SK-N-SH (cell line): Measurements from ENCODE around the gene CCDC60. TPM values are rescaled to one million over a fixed set of nuclear protein-coding genes. Genes with fewer than 3 reads are reported as not detected.

Source experiments
- CTCF ChIA-PET: fragments of 300-600, 350-600 bp; formaldehyde crosslinking; extraction: SDS; loops from one replicate; lab custom pipeline; 2021; lab: Yijun Ruan, JAX
- POLR2A ChIA-PET: fragments of 350-600 bp; sonication (Branson Sonifier 250); formaldehyde crosslinking; extraction: SDS; loops from one replicate; lab custom pipeline; 2020; ENCODE audit warnings: antibody characterized with exemption, inconsistent platforms; lab: Yijun Ruan, JAX
- DNase-seq: peaks from one replicate; pipeline ENCODE4 v3.0.0; 2012
- H2AFZ ChIP-seq: fragments of 200-600 bp; sonication (generic); 2 replicates; pipeline ENCODE4 v1.8.1; 2016; ENCODE audit warnings: antibody characterized with exemption, mild to moderate bottlenecking, low read depth
- H3F3A ChIP-seq: fragments of 200-600 bp; sonication (generic); replicated peaks from 2 replicates; pipeline ENCODE3; 2016; ENCODE audit warnings: antibody characterized with exemption, mild to moderate bottlenecking; ENCODE audit not compliant: insufficient read depth
- H3K27ac ChIP-seq, 2 experiments: fragments of 200-500 bp in 1 of 2; fragments of 200-600 bp in 1 of 2; sonication (Bioruptor generic) in 1 of 2; sonication (generic), shearing (Covaris generic) in 1 of 2; 2 replicates each; pipeline versions ENCODE4 v1.5.1 to v1.6.1; 2014 to 2016; ENCODE audit warnings: low read depth in 2 of 2, inconsistent platforms in 1 of 2, low read length in 1 of 2, mild to moderate bottlenecking in 1 of 2, mixed read lengths in 1 of 2
- H3K27me3 ChIP-seq: fragments of 200-600 bp; sonication (generic), shearing (Covaris generic); 2 replicates; pipeline ENCODE4 v1.6.1; 2016; ENCODE audit warnings: mixed run types; ENCODE audit not compliant: insufficient read depth
- H3K36me3 ChIP-seq, 2 experiments: fragments of 200-500 bp in 1 of 2; fragments of 200-600 bp in 1 of 2; sonication (Bioruptor generic) in 1 of 2; sonication (generic) in 1 of 2; replicated peaks in 1 of 2; 2 replicates each; pipeline versions ENCODE3 to v1.5.1; 2014 to 2016; ENCODE audit warnings: low read length in 1 of 2, mild to moderate bottlenecking in 1 of 2; ENCODE audit not compliant: insufficient read depth in 2 of 2, control insufficient read depth in 1 of 2
- H3K4me1 ChIP-seq, 2 experiments: fragments of 200-500 bp in 1 of 2; fragments of 200-600 bp in 1 of 2; sonication (Bioruptor generic) in 1 of 2; sonication (generic), shearing (Covaris generic) in 1 of 2; 2 replicates each; pipeline versions ENCODE4 v1.5.1 to v1.6.1; 2014 to 2016; ENCODE audit warnings: low read depth in 1 of 2, low read length in 1 of 2, mixed run types in 1 of 2; ENCODE audit not compliant: insufficient read depth in 2 of 2, control insufficient read depth in 1 of 2
- H3K4me2 ChIP-seq: fragments of 200-600 bp; sonication (generic), shearing (Covaris generic); 2 replicates; pipeline ENCODE4 v1.6.1; 2017; ENCODE audit warnings: mixed run types
- H3K4me3 ChIP-seq, 2 experiments: fragments of 200-500 bp in 1 of 2; fragments of 200-600 bp in 1 of 2; sonication (Bioruptor generic) in 1 of 2; sonication (generic), shearing (Covaris generic) in 1 of 2; 2 replicates each; pipeline versions ENCODE4 v1.5.1 to v1.8.1; 2014 to 2016; ENCODE audit warnings: low read depth in 2 of 2, inconsistent platforms in 1 of 2, low read length in 1 of 2, mild to moderate bottlenecking in 1 of 2, mixed read lengths in 1 of 2, moderate library complexity in 1 of 2
- H3K79me2 ChIP-seq: fragments of 200-600 bp; sonication (generic); 2 replicates; pipeline ENCODE4 v1.8.1; 2017; ENCODE audit warnings: mild to moderate bottlenecking; ENCODE audit not compliant: insufficient read depth
- H3K9ac ChIP-seq: fragments of 200-600 bp; sonication (generic); 2 replicates; pipeline ENCODE4 v1.6.1; 2017; ENCODE audit warnings: mixed run types
- H3K9me2 ChIP-seq: fragments of 200-600 bp; sonication (generic); 2 replicates; pipeline ENCODE4 v1.6.1; 2017; ENCODE audit warnings: mixed run types
- H3K9me3 ChIP-seq: fragments of 200-600 bp; sonication (generic); 2 replicates; pipeline ENCODE4 v1.6.1; 2017; ENCODE audit warnings: mixed run types, mild to moderate bottlenecking, moderate library complexity
- H4K20me1 ChIP-seq: fragments of 200-600 bp; sonication (generic); 2 replicates; pipeline ENCODE4 v1.6.1; 2017; ENCODE audit warnings: mild to moderate bottlenecking, mixed run types; ENCODE audit not compliant: insufficient read depth
- CHD2 ChIP-seq: fragments of 150-350 bp; IDR thresholded peaks from 2 replicates; pipeline ENCODE4 v1.6.1; 2018; ENCODE audit warnings: low read length; ENCODE audit not compliant: partially characterized antibody
- ELF1 ChIP-seq: IDR thresholded peaks from 2 replicates; pipeline ENCODE4 v1.4.0; 2012
- EP300 ChIP-seq, 2 experiments: IDR thresholded peaks; 2 replicates each; pipeline versions ENCODE4 v1.4.0 to v1.6.1; 2012; ENCODE audit warnings: borderline replicate concordance in 1 of 2, low read depth in 1 of 2, low read length in 1 of 2
- EZH2phosphoT487 ChIP-seq: fragments of 200-600 bp; sonication (generic); IDR thresholded peaks from 2 replicates; pipeline ENCODE4 v1.6.1; 2017; ENCODE audit warnings: low read depth, mixed run types, mild to moderate bottlenecking, antibody characterized with exemption, moderate library complexity, borderline replicate concordance
- FOXJ3 ChIP-seq: sonication (generic); formaldehyde crosslinking; IDR thresholded peaks from 2 replicates; pipeline ENCODE4 v1.5.1; 2020; ENCODE audit warnings: mild to moderate bottlenecking, missing genetic modification reagents
- FOXM1 ChIP-seq: IDR thresholded peaks from 2 replicates; pipeline ENCODE4 v1.4.0; 2012; ENCODE audit warnings: low read depth, mild to moderate bottlenecking
- IRF3 ChIP-seq: fragments of 150-350 bp; IDR thresholded peaks from 2 replicates; pipeline ENCODE4 v1.6.1; 2016; ENCODE audit warnings: mild to moderate bottlenecking, low read depth, low read length
- JUND ChIP-seq: IDR thresholded peaks from 2 replicates; pipeline ENCODE4 v1.4.0; 2012
- MAX ChIP-seq: IDR thresholded peaks from 2 replicates; pipeline ENCODE4 v1.4.0; 2012; ENCODE audit warnings: low read depth
- MXI1 ChIP-seq: IDR thresholded peaks from 2 replicates; pipeline ENCODE4 v1.6.1; 2012; ENCODE audit warnings: mild to moderate bottlenecking, low read depth, low read length, improper control_type of control experiment
- PBX3 ChIP-seq: IDR thresholded peaks from 2 replicates; pipeline ENCODE4; 2012
- POLR2AphosphoS5 ChIP-seq: IDR thresholded peaks from 2 replicates; pipeline ENCODE4 v1.6.1; 2012; ENCODE audit warnings: low read depth, low read length
- RCOR1 ChIP-seq: fragments of 150-350 bp; IDR thresholded peaks from 2 replicates; pipeline ENCODE4 v1.6.1; 2017; ENCODE audit warnings: antibody characterized with exemption, low read length
- RFX5 ChIP-seq: IDR thresholded peaks from 2 replicates; pipeline ENCODE4 v1.6.1; 2012; ENCODE audit warnings: mild to moderate bottlenecking, improper control_type of control experiment, low read length
- SMC3 ChIP-seq: IDR thresholded peaks from 2 replicates; pipeline ENCODE4 v1.6.1; 2012; ENCODE audit warnings: low read depth, low read length, improper control_type of control experiment
- TAF1 ChIP-seq: IDR thresholded peaks from 2 replicates; pipeline ENCODE4 v1.6.1; 2012; ENCODE audit warnings: low read depth, mild to moderate bottlenecking, low read length, moderate library complexity, borderline replicate concordance
- TEAD4 ChIP-seq: IDR thresholded peaks from 2 replicates; pipeline ENCODE4 v1.4.0; 2012; ENCODE audit warnings: mild to moderate bottlenecking, borderline replicate concordance; ENCODE audit not compliant: insufficient read depth
- USF1 ChIP-seq: IDR thresholded peaks from 2 replicates; pipeline ENCODE4 v1.4.0; 2012; ENCODE audit warnings: low read depth, borderline replicate concordance
- USF2 ChIP-seq: fragments of 150-350 bp; IDR thresholded peaks from 2 replicates; pipeline ENCODE4 v1.6.1; 2017; ENCODE audit warnings: antibody characterized with exemption, low read length, low read depth, borderline replicate concordance
- WGBS: methylation state at CpG from one replicate; pipeline ENCODE4 v1.1.6; 2017; ENCODE audit warnings: low lambda C conversion rate; 5-methylcytosine and 5-hydroxymethylcytosine counted together
- polyA plus RNA-seq, 3 experiments: library from polyadenylated mRNA; depleted of rRNA; stranded (reverse); fragments of >200 nt; gene quantifications; 2 replicates each; pipeline ENCODE4 v1.2.3, GENCODE V29; 2012

CCDC60 gene
- polyA plus RNA-seq, 1 of the 3 experiments (the other 2 are of a cell fraction) = not detected

GRCh38 chr12:119393677-119394076, 59.1 kb downstream of the CCDC60 start:
- Histone ChIP-seq H3K79me2 (no peaks in the 10 kb centered on the region), H3K9me2 (no peaks in the 10 kb centered on the region), H3K27me3 (no peaks in the 10 kb centered on the region), H3F3A (no peaks in the 10 kb centered on the region), H3K4me2 (no peak overlapping the region), H4K20me1 (no peaks in the 10 kb centered on the region), H3K9ac (no peak overlapping the region), H3K36me3 (no peaks in the 10 kb centered on the region), H3K4me1 (no peaks in the 10 kb centered on the region; a peak in 1 of 4 replicates), H3K9me3 (no peaks in the 10 kb centered on the region), H3K27ac (no peak overlapping the region), H3K4me3 (no peak overlapping the region), H2AFZ (no peak overlapping the region)
- no peak for DNase-seq
- ChIA-PET CTCF (interaction anchor here (1.7 kb wide), 1 partner anchor 19 kb away, joined by 5 read pairs; no protein-coding TSS in a partner anchor), POLR2A (no interaction called here)
- 28% methylated on average over 4 of the region's 4 CpGs for WGBS
- TF ChIP-seq PBX3 (no peak), POLR2AphosphoS5 (no peak), FOXM1 (no peak), RFX5 (no peak), TEAD4 (no peak), EZH2phosphoT487 (no peak), IRF3 (no peak), USF2 (no peak), EP300 (IDR thresholded peaks at IDR 0.05; ENCODE audit: borderline replicate concordance in 1 of 2, low read depth in 1 of 2, low read length in 1 of 2) (no peak), FOXJ3 (no peak), ELF1 (no peak), TAF1 (no peak), RCOR1 (no peak), MAX (no peak), SMC3 (no peak), USF1 (no peak), MXI1 (no peak), JUND (no peak), CHD2 (no peak)
